Esophagus mucosa (tissue), 1 donor: ENCODE measurements around the gene PLPP7. TPM values are rescaled to one million over a fixed set of nuclear protein-coding genes. Genes with fewer than 3 reads are reported as not detected.

ENCODE experiments used
- ATAC-seq: fragments of 200-7000 bp; cut with Tn5 transposase; one replicate; pipeline ENCODE4 v1.9.1; 2020
- total RNA-seq: library from RNA; stranded (reverse); gene quantifications from one replicate; pipeline ENCODE4 v1.2.4, GENCODE V29; 2023
- donor health status: DM: yes; HTN: yes; CAD: no.

Gene PLPP7
- total RNA-seq, 1 donor from 2014 or later: 0.28 TPM

DNA sequence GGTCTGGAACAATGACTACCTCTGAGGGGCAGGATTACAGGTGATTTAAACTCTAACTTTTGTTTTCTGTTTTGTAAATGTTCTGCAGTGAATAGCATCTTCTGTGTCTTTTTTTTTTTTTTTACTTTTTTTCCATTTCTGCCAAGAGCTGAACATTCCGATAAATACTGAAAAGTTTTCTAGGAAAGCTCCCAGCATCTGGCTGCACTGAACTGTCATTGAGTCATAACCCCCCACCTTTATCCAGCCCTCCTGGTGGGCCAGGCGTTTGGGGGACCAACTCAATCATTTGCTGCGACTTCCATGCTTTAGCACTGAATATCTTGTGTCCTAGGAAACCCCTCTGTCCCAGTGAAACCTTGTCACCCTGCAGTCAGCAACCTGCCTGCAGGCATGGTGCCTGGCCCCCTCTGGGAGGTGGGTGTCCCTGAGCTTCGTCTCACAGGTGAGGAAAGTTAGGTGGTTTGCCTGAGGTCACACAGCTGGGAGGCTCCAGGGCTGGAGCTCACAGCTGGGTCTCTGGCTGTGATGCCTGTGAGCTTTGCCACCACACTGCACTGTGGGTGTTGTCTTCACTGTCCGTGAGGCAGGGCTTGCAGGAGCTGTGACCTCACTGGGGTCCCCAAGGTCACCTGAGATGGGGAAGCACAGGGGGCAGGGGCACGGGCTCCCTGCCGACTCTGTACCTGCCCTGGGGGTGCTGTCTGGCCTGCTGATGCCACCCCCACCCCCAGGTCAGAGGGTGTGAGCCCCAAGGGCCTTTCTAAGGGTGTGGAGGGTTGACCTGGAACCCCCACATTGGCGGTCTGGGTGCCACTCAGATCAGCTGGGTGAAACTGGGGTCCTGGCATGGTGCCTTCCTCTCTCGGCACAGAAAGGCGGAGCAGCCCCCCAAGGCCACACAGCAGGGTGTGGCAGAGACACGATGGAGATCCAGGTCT, 14.1 kb downstream of the PLPP7 start:
- ATAC-seq: no peak

DNA sequence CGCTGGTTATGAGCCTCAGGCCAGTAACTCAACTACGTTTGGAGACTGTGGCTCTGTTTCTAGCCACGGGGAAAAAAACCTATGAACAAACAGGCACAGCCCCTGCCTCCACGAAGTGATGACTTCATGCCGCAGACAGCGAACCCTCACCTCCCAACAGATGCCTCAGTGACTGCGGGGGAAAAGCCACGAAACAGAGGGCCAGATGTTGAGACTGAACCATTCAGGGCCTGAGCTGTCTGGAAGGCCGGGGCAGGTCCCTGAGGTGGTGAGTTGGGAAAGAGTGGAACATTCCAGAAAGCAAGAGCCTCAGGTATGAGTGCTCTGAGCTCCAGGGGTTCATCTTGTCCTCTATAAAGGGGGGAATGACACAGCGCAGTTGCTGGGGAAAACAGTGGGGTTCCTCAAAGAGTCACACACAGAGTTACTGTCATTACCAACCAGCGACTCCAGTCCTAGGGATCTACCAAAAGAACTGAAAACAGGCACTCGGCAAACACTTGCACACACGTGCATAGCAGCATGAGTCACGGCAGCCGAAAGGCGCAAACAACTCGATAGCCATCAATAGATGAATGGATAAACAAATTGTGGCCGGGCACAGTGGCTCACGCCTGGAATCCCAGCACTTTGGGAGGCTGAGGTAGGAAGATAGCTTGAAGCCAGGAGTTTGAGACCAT, 15.3 kb downstream of the PLPP7 start:
- no peak for ATAC-seq

DNA sequence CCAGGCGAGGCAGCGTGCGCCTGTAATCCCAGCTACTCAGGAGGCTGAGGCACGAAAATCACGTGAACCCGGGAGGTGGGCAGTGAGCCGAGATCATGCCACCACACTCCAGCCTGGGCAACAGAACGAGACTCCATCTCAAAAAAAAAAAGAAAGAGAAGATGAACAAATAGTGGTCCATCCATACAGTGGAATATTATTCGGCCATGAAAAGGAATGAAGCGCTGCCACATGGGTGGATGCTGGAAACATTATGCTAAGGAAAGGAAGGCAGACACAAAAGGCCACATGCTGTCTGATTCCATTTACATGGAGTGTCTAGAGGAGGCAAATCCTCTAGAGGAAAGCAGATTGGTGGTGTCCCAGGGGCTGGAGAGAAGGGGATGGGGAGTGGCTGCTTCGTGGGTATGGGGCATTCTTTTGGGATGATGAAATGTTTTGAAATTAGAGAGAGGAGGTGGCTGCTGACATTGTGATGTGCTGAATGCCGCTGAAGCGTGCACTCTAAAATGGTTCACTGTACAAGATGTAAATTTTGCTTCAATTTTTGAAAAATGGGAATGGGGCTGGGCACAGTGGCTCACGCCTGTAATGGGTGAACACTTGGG, 17.0 kb downstream of the PLPP7 start:
- ATAC-seq: no peak

DNA sequence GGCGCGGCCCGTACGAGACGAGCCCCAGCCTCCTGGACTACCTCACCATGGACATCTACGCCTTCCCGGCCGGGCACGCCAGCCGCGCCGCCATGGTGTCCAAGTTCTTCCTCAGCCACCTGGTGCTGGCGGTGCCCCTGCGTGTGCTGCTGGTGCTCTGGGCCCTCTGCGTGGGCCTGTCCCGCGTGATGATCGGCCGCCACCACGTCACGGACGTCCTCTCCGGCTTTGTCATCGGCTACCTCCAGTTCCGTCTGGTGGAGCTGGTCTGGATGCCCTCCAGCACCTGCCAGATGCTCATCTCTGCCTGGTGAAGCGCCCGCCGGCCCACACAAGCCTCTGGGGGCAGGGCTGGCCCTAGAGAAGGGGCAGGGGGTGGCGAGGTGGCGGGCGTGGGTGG, 18.5 kb downstream of the PLPP7 start:
- ATAC-seq: no peak

DNA sequence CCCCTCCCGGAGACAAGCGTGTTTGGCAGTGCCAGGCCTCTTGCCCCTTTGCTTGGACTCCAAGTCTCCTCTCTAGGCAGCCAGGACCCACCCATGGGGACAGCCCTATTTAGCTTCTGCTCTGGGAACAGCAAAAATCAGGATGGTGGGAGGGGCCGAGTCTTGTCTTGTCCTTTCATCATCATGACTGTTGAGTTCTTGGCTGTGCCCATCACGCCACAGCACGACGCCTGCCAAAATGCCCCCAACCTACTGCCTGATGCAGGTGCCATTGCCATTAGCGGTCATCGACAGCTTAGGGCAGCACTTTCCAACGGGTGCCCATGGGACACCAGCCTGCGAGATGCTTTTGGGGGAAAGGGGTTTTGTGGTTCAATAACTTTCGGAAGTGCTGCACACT, 18.9 kb downstream of the PLPP7 start:
- ATAC-seq: no peak

DNA sequence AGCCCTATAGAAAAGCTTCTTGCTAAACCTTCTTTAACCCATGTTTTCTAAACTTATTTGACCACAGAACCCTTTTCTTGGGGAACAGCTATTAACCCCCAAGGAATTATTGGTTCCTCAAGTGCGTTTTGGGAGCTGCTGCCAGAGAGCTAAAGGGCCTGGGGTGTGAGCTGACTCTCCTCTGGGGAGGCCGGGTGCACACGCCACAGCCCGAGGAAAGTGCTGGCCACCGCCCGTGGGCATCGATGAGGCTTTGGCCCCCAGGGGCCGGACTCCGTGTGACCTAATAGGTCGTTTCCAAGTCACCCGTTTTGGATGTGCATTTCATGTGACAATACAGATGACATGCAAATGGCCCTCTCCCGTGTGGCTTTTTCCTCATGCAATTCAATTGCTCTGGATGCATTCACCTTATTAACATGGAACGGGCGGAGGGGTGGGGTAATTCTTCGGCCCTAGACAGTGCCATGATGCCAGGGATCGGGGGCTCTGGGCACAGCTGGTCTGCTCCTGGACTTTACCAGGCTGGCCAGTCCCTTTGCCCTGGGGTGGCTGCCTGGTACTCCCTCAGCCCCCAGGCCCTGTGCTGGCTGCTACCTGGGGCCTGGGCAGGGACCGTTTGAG, 19.5 kb downstream of the PLPP7 start:
- no peak for ATAC-seq

DNA sequence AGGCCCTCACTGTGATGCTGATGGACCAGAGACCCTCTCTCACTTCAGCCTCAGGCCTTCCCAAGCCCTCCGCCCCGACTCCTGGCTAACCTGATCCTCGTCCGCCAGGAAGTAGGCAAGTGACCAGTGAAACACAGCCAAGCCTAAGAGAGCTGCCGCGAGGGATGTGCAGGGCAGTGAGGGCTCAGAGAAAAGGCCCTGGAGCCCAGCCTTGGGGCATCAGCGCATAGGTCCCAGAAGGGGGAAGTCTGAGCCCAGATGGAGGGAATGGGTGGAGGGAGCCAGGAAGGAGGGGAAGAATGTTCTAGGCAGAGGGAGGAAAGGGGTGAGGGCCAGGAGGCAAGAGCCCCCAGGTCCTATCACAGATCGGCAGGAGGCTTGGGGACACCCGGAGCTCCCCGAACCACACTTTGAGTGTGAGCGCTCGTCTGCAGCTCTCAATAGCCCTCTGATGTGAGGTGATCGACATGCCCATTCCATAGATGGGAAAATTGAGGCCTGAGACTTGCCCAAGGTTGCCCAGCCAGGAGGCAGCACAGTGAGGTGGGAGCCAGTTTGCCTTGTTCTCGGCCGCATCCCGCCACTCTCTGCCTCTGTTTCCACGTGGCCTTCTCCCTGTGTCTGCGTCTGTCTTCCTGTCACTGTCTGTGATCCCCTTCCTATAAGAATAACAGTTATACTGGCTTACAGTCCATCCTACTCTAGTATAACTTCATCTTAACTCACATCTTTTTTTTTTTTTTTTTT, 20.2 kb downstream of the PLPP7 start:
- no peak for ATAC-seq

DNA sequence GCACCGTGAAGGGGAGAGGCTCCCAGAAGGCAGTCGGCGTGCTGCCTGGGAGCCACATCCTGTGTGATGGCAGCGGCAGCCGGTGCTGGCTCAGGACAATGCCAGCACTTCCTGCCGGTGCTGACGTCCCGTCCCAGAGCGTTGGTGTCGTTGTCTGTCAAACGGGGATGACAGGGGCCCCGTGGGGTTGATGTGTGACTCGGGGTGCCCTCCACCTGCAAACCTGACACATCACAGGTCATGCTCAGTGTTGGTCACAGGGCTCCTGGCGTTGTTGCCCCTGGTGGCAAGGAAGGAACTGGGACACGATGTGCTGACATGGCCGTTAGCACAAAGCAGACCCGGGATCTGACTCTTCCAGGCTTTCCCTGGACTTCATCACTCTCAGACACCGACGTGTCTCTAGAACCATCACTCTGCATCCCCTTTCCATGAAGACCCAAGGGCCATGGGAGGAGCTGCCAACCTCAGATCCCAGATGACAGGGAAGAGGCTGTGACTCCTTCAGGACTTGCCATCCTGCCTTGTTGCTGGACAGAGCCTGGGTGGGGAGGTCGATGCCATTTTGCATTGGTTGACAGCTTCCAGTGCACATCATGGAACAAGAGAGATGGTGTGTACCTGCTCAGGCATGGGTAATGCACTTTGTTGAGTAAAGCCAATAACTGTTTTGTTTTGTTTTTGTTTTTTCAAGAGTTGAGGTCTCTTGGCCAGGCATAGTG, 21.5 kb downstream of the PLPP7 start:
- peak; percentile 26 for ATAC-seq

DNA sequence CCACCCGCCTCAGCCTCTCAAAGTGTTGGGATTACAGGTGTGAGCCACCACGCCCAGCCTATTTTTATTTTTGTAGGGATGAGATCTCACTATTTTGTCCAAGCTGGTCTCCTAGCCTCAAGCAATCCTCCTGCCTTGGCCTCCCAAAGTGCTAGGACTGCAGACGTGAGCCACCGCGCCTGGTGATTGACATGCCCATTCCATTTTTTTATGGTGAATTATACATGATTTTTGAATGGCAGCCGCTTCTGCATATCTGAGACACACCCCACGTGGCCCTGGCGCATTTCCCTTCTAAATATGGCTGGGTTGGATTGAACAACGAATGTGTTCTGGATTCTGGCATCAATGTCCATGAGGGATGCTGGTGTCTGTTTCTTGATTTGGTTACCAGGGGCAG, 22.7 kb downstream of the PLPP7 start:
- ATAC-seq: no peak

DNA sequence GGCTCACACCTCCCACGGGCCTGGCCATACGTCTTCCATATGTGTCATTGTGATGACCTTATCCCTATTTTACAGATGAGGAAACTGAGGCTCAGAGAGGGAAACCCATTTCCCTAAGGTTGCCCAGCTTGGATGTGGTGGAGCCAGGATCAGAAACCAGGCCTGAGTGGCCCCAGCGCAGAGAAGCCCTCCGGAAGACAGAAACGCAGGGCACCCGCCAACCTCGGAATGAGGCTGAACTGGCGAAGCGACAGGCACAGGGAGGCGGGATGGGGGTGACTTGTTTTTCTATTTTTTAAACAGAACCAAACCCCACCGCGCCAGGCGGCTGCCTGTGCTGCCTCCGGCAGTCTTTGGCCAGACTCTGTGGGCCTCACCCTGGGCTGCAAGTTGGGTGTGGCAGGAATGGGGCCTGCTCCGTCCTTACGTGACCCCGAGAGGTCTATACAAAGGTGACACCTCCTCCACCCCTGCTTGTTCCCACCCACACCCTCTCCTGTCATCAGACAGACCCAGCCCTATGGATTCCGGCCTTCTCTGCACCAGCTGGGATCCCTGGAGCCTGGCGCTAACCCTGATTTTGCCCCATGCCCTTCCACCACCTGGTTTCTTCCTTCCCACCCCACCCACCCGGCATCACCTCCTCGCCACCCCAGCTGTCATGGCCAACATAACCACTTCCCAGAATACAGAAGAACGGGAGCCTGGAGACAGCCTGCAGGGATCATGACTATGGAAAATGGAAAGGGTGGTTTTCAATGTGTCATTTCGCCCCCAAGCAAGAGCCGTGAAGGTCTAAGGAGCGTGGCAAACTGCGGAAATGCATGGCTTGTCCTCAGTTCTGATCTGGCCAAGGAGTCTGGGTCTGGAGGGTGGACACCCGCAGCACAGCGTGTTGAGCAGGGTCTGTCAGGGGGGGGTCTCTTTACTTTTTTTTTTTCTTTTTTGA, 23.6 kb downstream of the PLPP7 start:
- ATAC-seq: no peak

DNA sequence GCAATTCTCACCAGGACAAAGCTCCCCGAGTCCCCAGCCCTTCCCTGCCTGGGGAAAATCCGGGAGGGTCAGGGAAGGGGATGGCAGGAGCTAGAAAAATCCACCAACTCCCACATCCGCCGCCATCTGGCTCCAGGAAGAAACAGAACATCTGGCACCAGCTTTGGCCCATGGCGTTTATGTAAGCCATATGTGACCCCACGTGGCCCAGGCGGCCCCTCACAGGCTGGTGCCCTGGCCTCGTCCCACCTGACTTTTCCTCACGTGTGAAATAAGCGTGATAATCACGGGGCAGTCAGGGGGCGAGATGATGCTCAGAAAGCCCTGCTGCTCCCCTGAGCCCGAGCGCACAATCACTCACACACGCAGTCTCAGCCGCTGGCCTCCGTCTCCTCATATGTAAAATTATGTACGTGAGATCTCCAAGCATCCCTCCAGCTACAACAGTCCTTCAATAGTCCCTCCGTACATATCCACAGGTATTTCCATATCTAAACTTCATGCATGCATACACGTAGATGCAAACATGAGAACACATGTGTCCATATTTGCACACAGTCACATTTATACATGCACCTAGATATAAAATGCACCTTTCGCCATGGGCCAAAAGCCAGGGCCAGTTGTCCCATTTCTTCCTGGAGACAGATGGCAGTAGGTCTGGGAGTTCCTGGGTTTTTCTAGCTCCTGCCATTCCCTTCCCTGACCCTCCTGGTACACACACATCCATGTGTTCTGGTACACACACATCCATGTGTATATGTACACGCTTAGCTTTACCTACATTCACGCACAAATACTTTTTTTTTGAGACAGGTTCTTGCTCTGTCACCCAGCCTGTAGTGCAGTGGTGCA, 28.9 kb downstream of the PLPP7 start:
- no peak for ATAC-seq

DNA sequence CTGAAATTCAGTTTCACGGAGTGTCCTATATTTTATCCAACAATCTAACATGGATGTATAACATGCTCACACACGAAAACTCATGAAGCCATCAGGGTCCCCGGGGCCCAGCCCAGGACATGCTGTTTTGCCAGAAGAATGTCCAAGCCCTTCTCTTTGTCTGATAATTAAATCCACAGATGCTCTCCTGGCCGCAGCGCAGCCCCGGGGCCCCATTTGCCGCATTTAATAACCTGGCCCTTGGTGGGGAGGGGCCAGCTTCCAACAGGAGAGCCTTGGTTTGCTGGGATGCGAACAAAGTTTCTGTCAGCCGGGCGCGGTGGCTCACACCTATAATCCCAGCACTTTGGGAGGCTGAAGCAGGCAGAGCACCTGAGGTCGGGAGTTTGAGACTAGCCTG, 30.0 kb downstream of the PLPP7 start:
- ATAC-seq: no peak

DNA sequence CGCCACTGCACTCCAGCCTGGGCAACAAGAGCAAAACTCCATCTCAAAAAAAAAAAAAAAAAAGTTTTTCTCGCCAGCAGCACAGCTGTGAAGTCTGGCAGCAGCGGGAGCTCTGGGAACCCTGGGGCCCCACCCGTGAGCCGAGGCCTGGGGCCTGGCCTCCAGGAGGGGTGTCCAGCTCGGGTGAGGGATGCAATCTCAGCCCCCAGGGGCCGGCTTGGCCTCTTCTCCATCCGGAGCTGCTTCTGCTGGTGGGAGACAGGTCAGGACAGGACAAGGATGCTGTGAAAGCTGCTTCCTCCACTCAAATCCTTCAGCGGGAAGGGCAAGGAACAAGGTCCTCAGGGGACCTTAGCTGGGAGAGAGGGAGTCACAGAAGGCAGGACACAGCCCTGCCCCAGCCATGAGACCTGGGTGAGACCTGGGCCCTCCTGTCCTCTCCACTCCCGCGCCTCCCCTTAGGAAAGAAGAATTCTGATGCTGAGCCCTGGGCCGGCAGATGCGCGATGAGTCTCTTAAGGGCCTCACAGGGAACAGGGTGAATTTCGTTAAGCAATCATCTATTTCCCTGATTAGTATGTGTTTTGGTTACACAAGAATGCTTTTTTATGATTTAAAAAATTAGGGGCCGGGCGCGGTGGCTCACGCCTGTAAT, 30.6 kb downstream of the PLPP7 start:
- no peak for ATAC-seq

DNA sequence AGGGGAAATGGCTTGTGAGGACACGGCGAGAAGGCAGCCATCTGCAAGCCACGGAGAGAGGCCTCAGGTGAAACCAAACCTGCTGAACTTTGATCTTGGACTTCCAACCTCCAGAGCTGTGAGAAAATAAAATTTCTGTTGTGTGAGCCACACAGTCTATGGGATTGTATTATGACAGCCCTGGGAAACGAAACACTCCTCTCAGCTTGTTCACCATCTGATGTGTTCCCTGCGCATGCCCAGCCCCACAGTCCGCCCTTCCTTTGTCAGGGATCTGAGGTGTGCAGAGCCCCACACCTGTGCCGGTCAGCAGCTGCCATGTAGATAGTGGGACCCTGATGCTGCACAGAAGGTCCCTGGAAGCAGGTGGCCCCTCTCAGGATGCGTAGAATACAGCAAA, 34.1 kb downstream of the PLPP7 start:
- no peak for ATAC-seq

DNA sequence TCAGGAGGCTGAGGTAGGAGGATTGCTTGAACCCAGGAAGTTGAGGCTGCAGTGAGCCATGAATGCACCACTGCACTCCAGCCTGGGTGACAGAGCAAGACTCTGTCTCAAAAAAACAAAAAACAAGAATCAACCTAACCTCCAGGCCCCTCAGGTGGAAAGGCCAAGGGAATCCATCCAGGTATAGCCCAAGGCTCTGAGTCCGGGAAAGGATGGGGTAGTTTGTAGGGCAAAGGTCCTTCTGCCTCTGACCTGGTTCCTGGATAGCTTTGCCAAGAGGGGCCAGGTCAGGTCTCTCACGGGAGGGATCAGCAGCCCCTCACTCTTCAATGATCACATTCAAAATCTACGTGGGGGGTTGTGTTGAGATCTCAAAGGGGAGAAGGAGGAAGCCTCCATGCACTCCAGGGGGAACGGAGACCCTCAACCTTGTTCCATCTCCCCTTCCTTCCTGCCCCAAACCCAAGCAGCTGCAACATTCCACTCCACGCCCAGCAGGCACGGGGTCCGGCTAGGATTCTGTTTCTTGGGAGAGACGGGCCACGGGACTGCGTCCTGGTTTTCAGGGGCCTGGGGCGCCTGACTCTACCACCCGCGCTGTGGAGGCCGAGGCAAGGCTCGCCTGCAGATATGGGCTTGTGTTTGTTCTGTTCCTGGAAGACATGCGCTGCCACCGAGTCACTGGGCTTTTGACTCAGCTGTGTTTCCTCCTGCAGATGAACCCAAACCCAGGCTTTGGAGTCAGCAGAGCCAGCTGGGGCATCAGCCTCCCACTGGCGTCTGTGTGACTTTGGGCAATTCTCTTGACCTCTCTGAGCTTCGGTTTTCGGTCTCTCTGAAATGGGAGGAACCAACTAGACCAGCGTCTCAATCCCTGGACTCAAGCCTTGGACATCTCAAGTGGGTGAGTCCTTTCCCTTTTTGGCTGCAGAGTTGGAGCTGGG, 35.5 kb downstream of the PLPP7 start:
- ATAC-seq: no peak

DNA sequence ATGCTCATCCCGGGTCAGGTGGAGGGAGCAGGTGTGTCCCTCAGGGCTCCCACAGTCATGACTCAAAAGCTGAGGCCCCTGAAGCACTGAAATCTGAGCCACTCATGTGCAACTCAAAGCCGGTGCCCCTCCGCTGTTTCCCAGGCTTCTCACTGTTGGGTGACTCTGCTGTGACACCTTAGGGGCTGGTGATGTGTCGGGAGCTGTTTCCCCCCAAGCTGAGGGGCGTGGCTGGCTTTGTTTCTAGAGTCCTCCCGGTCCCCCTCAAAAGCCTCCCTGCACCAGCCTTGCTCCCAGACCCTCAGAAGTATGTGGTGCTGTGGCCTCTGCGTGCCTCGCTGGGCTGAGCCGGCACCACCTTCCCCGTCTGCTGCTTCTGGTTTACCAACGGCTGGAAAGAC, 39.7 kb downstream of the PLPP7 start:
- no peak for ATAC-seq

DNA sequence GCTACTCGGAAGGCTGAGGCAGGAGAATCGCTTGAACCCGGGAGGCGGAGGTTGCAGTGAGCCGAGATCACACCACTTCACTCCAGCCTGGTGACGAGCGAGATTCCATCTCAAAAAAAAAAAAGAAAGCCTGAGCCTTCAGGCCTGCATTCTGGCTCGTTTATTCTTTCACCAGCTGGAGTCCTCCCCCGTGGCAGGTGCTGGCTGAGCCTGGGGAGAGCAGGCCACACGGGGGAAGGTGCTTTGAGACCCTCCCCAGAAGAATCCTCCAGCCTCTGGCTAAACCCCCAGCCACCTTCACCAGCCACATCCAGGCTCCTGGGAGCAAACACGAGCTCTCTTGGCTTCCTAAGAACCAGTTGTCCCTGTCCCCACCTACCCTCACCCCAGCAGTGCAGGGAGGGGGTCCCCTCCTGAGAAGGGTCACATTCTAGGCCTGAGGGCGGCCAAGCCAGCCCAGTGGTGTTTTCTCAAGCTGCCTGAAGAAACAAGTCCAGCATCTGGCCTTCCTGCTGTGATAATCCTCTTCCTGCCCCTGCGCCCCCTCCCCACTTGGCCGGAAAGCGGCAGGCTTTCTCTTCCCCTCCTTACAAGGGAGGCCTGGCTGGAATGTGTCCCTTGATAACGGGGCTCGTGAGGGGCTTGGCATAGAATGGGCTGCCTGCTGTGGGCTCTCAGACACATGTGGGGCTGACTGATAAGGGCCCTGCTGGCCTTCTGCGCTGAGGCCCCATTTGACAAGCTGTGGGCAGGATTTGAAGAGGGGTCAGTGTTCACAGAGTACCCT, 41.5 kb downstream of the PLPP7 start:
- ATAC-seq: peak; percentile 19
